Hepatic stellate cell (primary cell): Measurements from ENCODE around the gene HSP90AB1.

Experiments
- DNase-seq: peaks from one replicate; pipeline ENCODE4 v3.0.0; 2011; ENCODE audit warnings: low spot score

HSP90AB1 gene

DNA sequence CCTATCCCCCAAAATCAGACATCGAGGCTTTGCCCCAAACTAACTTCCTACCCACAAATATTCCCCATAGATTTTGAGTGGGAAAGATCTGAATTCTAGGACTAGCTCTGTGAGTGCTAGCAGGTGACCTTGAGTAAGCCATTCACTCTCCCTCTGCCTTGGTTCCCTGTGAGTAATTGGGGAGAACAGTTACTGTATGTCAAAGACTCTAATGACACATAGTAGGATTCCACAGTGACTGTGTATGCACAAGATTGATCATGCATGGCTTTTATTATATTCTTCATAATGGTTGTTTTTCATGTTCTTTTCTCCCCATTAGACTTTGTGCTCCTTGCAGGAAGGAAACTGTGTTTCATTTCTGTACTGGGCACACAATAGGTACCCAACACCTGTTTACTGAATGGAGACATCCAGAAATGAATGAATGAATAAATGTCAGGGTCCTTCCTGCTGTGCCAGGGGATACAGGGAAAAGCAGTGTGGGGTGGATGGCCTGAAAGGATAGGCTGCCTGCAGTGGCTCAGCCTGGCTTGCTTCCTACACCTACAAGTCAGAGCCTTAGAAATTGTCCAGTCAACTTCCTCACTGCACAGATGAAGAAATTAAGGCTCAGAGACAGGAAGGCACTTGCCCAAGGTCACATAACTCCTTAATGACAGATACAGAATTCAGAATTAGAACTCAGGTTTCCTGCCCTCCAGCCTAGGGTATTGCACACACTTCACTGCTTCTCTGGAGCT is 22.4 kb downstream of the HSP90AB1 start:
- DNase-seq = no peak

GRCh38 chr6:44269921-44270525 is 23.1 kb downstream of the HSP90AB1 start, which contains the start of gene TMEM151B:
TMEM151B (plus strand) TSS chr6:44270450; CDS start chr6:44270743, 293 bp downstream.
- DNase-seq = no peak

GRCh38 chr6:44270526-44271405 is 23.9 kb downstream of the HSP90AB1 start:
- DNase-seq = no peak

- no peak for DNase-seq
Observed at GRCh38 chr6:44271406-44271723, 24.5 kb downstream of the HSP90AB1 start.

GRCh38 chr6:44271914-44272313 is 25.0 kb downstream of the HSP90AB1 start:
- DNase-seq = no peak

DNA sequence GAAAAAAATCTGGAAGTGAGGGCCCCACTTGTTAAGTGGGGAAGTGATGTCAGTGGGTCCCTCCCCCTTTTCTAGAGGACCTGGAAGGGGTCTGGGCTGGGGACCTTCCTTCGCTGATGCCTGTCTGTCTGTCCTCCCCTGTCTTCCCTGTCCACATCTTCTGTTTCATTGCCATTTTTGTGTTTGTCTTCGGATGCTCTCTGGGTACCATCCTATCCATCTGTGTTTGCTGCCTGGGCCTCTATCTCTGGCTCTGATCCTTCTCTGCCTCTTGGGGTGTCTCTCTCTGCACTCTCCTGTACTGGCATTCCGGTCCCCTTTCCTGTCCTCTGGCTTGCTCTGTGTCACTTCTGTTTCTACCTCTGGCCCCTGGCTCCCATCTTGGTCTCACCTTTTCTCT is 25.6 kb downstream of the HSP90AB1 start:
- no peak for DNase-seq

DNA sequence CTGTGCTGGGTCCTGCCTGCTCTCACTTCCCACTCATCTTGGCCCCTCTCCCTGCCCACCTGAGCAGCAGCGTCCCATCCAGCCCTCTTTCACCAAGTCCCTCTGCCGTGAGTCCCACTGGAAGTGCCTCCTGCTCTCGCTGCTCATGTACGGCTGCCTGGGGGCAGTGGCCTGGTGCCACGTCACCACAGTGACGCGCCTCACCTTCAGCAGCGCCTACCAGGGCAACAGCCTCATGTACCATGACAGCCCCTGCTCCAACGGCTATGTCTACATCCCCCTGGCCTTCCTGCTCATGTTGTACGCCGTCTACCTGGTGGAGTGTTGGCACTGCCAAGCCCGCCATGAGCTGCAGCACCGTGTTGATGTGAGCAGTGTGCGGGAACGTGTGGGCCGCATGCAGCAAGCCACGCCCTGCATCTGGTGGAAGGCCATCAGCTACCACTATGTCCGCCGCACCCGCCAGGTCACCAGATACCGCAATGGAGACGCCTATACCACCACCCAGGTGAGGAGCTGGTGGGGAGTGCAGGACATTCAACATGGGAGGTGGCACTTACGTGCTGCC is 26.2 kb downstream of the HSP90AB1 start:
- no peak for DNase-seq

DNA sequence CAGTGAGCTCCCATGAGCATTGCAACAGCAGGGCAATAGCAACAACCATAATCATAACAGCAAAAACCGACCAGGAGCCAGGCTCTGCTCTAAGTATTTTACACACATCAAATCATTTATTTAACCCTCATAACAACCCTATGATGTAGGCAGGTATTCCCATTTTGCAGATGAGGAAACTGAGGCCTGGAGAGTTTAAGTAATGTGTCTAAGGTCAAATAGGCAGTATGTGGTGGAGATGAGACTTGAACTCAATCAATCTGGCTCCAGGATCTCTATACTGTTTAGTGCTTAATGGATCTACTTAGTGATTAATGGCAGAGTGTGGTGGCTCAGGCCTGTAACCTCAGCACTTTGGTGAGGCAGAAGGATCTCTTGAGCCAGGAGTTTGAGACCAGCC is 26.7 kb downstream of the HSP90AB1 start:
- no peak for DNase-seq

DNA sequence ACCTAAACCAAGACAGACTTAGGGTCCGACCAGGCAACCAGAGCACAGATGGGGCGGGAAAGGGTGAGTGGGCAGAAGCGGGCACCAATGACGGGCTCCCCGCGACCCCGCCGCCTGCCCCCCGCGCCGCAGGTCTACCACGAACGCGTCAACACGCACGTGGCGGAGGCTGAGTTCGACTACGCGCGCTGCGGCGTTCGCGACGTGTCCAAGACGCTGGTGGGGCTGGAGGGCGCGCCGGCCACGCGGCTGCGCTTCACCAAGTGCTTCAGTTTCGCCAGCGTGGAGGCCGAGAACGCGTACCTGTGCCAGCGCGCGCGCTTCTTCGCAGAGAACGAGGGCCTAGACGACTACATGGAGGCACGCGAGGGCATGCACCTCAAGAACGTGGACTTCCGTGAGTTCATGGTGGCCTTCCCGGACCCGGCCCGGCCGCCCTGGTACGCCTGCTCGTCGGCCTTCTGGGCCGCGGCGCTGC is 28.4 kb downstream of the HSP90AB1 start:
- no peak for DNase-seq

- DNase-seq = no peak
Observed at GRCh38 chr6:44275749-44276648, 29.1 kb downstream of the HSP90AB1 start.

GRCh38 chr6:44276667-44277640 is 30.1 kb downstream of the HSP90AB1 start:
- DNase-seq = no peak

- DNase-seq = no peak
Observed at GRCh38 chr6:44277763-44278162, 30.9 kb downstream of the HSP90AB1 start.

DNA sequence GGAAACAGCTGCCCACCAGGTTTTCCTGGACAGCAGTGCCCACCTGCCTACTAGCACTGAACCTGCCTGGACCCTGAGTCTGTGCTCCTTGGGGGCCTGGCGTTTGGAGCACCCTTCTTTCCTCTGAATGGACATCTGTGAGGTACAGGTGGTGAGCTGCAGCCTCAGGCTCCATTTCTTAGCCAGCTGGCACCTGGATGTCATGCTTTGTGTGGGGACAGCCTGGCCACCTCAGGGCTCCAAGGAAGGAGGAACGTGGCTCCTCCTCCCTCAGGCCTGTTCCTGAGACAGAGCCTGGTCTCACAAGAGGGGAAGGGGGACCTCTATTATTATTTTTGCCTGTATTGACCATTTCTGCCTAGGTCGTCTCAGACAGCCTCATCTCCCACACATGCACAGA is 31.4 kb downstream of the HSP90AB1 start:
- DNase-seq = no peak

DNA sequence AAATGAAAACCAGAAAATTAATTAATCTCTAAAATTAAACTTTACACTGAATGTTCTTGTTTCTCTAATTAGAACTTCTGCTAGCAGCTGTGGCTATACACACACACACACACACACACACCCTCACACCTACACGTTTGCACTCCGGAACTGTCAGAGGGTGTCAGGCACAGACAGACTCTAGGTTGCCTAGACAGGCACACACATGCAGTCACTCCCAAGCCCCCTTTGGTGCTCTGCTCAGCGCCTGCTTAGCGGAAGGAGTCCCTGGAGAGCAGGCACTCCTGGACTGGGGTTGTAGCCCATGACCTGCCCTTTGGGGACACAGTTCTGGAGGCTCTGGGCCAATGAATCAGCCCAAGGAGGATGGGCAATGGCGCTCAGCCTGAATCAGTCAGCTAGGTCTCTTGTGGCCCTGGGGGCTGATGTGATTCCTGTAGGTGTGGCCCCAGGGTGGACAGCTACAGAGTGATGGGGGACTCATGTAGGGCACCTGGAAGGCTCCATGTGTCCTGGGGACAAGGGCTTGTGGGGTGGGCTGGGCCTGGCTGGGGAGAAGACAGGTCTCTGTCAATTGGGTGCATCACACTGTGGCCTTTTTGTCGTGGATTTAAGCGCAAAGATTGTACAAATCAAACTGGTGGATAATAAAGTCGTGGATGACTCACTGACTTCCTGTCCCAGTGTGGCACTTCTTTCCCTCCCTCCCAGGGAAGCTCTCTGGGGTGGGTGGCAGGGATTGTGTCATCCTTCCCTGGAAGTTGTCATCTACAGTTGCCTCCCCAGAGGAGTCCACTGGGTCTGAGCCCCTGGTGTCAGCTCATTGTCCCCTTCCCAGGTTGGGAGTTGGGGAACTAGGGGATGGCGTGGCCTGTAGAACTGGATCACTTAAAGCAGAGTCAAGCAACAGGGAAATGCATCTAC is 32.1 kb downstream of the HSP90AB1 start:
- DNase-seq = no peak

GRCh38 chr6:44284121-44284520 is 37.2 kb downstream of the HSP90AB1 start:
- DNase-seq = no peak

DNA sequence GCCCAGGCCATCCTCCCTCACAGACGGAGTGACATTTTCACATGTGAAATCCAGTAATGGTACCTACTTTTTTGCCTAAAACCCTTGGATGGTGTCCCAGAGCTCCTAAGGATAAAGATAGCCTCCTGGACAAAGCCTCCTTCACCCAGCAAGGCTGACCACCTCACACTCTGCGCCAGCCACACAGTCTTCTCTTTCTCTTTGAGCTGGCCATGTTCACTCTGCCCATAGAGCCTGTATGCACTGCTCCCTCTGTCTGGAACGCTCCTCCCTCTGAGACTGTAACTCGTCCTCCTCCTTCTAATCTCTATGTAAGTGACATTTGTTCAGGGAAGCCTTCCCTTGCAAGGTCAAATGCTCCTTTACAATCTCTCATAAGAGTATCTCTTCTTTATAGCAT is 38.0 kb downstream of the HSP90AB1 start:
- DNase-seq = no peak

GRCh38 chr6:44285552-44286284 is 38.8 kb downstream of the HSP90AB1 start:
- no peak for DNase-seq

DNA sequence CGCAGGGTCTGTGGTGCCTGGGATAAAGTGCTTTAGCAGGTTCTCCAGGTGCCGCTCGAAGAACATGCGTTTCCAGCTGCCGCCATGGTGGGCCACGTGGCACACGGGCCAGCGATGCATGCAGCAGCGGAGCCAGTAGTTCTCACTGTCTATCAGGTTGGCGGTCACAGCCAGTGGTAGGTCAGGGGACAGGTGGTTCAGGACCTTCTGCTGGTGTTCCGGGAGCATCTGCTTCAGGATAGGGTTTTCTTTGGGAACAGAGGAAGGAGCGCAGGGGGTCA is 39.3 kb downstream of the HSP90AB1 start:
- DNase-seq = no peak

DNA sequence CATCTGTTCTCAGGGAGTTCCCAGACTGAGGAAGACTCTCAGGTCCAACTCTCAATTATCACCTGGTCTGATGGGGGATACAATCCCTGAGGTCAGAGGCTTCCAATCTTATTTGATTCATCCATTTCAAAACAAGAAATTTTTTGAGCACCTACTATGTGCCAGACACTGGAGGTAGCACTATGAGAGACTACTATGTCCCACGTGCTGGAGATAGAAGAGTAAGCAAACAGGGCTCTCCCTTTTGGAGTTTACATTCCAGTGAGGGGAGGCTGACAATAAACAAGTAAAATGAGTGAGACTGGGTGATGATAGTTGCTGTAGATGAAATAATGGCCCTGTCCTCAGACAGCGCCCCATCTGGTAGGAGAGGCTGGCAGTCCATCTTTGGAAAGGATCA is 39.8 kb downstream of the HSP90AB1 start:
- DNase-seq = no peak
